Karpas-422 (cell line): Measurements from ENCODE around the gene NRXN3. TPM values are rescaled to one million over a fixed set of nuclear protein-coding genes. Genes with fewer than 3 reads are reported as not detected.

Source experiments
- DNase-seq: peaks from one replicate; pipeline ENCODE4 v3.0.0-alpha.2; 2015
- H2AFZ ChIP-seq: fragments of 200-600 bp; sonication (generic); 2 replicates; pipeline ENCODE4 v1.6.1; 2014; ENCODE audit warnings: antibody characterized with exemption, low read length, mixed read lengths
- H3K27ac ChIP-seq: fragments of 200-600 bp; sonication (generic); 2 replicates; pipeline ENCODE4 v1.5.1; 2014; ENCODE audit warnings: mild to moderate bottlenecking, low read length, moderate library complexity
- H3K27me3 ChIP-seq: fragments of 200-600 bp; sonication (generic); 2 replicates; pipeline ENCODE4 v1.6.1; 2014; ENCODE audit warnings: low read length, mixed read lengths
- H3K36me3 ChIP-seq: fragments of 200-600 bp; sonication (generic); 2 replicates; pipeline ENCODE4 v1.6.1; 2014; ENCODE audit warnings: low read length, mixed read lengths; ENCODE audit not compliant: insufficient read depth
- H3K4me1 ChIP-seq: fragments of 200-600 bp; sonication (generic); 2 replicates; pipeline ENCODE4 v1.6.1; 2014; ENCODE audit warnings: mild to moderate bottlenecking, low read length, mixed read lengths
- H3K4me2 ChIP-seq: fragments of 200-600 bp; sonication (generic); 2 replicates; pipeline ENCODE4 v1.6.1; 2014; ENCODE audit warnings: low read length, low read depth, mild to moderate bottlenecking; ENCODE audit not compliant: poor library complexity, severe bottlenecking
- H3K4me3 ChIP-seq: fragments of 200-600 bp; sonication (generic); 2 replicates; pipeline ENCODE4 v1.5.1; 2014; ENCODE audit warnings: mild to moderate bottlenecking, antibody characterized with exemption, low read length, mixed read lengths
- H3K79me2 ChIP-seq: fragments of 200-600 bp; sonication (generic); 2 replicates; pipeline ENCODE4 v1.6.1; 2014; ENCODE audit warnings: mild to moderate bottlenecking, low read length, mixed read lengths
- H3K9ac ChIP-seq: fragments of 200-600 bp; sonication (generic); 2 replicates; pipeline ENCODE4 v1.6.0; 2014; ENCODE audit warnings: low read length
- H3K9me2 ChIP-seq: fragments of 200-600 bp; sonication (generic), shearing (Covaris generic); replicated peaks from 2 replicates; pipeline ENCODE4 v1.6.0; 2014; ENCODE audit warnings: mild to moderate bottlenecking, low read length, moderate library complexity; ENCODE audit not compliant: insufficient read depth
- H3K9me3 ChIP-seq: fragments of 300-700, 200-600 bp; sonication (generic); 2 replicates; pipeline ENCODE4 v1.6.1; 2014; ENCODE audit warnings: low read length, mixed read lengths
- H4K20me1 ChIP-seq: fragments of 200-600 bp; sonication (generic); 2 replicates; pipeline ENCODE4 v1.6.1; 2014; ENCODE audit warnings: mild to moderate bottlenecking, antibody characterized with exemption, low read length, low read depth; ENCODE audit not compliant: insufficient read depth
- total RNA-seq: library from RNA; depleted of rRNA; stranded (reverse); fragments of >200 nt; shearing (Covaris generic); gene quantifications from 2 replicates; pipeline ENCODE4 v1.2.3, GENCODE V29; 2014; ENCODE audit warnings: low replicate concordance

The NRXN3 gene
- total RNA-seq, 1 experiment from 2014 or later, result not detected

DNA sequence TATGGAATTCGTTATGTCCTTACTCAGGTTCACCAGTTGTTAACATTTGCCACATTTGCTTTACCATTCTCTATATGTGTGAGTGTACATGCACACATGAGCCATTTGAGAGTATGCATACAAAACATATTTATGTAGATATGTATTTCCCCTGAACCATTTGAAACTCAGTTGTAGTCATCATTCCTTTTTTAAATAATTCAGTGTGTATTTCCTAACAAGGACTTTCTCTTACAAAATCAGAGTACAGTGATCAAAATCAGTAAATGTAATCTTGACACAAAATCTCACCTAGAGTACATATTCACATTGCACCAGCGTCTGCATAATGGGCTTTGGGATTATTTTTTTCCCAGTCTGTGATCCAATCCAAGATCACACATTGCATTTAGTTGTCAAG is 1656.2 kb downstream of the NRXN3 start:
- H3K27ac ChIP-seq, result no peak overlapping the region
- H3K4me2 ChIP-seq, result no peak overlapping the region
- 0 out of 2 replicates have a peak, but pooled peaks cover 2% of the 10 kb centered on the region for H3K27me3 ChIP-seq
- H3K4me3 ChIP-seq, result no peak overlapping the region
- no peaks in the 10 kb centered on the region for H3K9me3 ChIP-seq
- H2AFZ ChIP-seq, result no peak overlapping the region
- no peaks in the 10 kb centered on the region for H3K36me3 ChIP-seq
- H3K79me2 ChIP-seq, result no peaks in the 10 kb centered on the region
- no peak for DNase-seq
- H3K4me1 ChIP-seq, result no peaks in the 10 kb centered on the region
- H4K20me1 ChIP-seq, result no peaks in the 10 kb centered on the region
- H3K9ac ChIP-seq, result no peak overlapping the region
- no peaks in the 10 kb centered on the region for H3K9me2 ChIP-seq

DNA sequence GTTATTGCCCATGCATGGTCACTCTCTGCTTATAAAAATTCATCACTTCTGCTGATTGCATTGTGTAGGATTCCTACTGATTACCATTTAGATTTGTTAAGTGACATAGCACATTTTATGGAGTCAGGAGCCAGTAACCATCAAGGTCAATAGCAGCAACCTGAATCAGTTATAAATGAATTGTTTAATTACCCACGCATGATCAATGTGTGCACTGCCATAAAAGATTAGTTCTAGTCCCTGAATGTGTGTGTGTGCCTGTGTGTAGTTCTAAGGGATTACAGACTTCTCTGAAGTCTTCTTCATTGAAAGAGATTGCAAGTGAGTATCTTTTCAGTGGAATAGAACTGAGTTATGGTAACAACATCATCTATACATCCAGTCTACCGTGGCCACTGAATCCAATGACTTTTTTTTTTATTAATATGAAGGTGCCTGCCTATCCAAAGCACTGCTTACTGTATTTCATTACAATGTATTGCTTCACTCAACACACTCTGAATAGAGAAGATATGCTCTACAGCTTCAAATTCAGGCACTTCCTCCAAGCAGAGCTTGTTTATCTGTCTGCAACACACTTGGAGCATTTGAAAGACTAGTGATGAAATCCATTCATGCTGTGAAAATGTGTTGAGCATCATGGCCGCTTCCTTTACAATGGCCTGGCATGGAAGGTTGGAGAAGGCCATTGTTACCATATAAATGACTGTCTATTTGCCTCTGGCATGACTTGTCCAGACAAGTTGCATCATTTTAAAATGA is 1659.4 kb downstream of the NRXN3 start:
- H3K4me1 ChIP-seq, result no peaks in the 10 kb centered on the region
- no peaks in the 10 kb centered on the region for H4K20me1 ChIP-seq
- H2AFZ ChIP-seq, result no peak overlapping the region
- DNase-seq, result no peak
- no peak overlapping the region for H3K9ac ChIP-seq
- no peaks in the 10 kb centered on the region for H3K9me2 ChIP-seq
- H3K9me3 ChIP-seq, result no peaks in the 10 kb centered on the region
- no peaks in the 10 kb centered on the region for H3K36me3 ChIP-seq
- H3K4me2 ChIP-seq, result no peak overlapping the region
- H3K79me2 ChIP-seq, result no peaks in the 10 kb centered on the region
- H3K27me3 ChIP-seq, result no peaks in the 10 kb centered on the region
- H3K27ac ChIP-seq, result no peak overlapping the region
- no peak overlapping the region for H3K4me3 ChIP-seq

DNA sequence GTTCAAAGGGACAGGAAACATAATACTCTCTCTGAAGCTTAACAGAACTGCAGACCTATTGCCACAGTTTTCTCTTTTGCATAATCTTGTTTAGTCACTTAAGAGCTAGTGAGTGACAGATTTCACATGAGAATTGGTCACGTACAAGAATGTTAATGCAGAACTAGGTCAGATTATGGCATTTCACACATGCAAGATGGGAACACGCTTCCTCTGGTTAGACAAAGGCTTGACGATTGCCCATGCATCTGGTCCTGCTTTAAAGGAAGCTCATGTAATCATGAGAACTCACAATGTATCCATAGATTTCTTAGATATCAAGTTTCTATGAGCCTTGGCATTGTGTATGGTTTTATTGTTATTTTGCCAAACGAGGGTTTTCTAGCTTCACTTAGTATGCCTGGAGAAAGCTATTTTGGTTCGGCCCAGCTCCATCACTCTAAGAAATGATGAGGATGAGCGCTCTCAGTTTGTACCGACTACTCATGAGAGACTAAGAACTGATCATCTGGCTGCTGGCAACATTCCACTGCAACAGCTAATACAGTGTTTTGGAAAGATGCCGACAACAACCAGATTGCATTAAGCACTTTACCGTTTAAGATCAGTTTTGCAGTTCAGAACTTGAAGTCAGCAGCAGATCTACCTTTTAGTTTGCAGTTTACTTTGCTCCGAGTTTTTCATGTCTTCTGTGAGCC is 1661.2 kb downstream of the NRXN3 start:
- no peaks in the 10 kb centered on the region for H3K9me2 ChIP-seq
- no peaks in the 10 kb centered on the region for H3K4me1 ChIP-seq
- H3K27me3 ChIP-seq, result no peaks in the 10 kb centered on the region
- no peak overlapping the region for H3K4me3 ChIP-seq
- no peak overlapping the region for H2AFZ ChIP-seq
- no peak overlapping the region for H3K27ac ChIP-seq
- no peaks in the 10 kb centered on the region for H3K36me3 ChIP-seq
- no peak for DNase-seq
- no peak overlapping the region for H3K4me2 ChIP-seq
- no peaks in the 10 kb centered on the region for H3K79me2 ChIP-seq
- H3K9ac ChIP-seq, result no peak overlapping the region
- H3K9me3 ChIP-seq, result no peaks in the 10 kb centered on the region
- no peaks in the 10 kb centered on the region for H4K20me1 ChIP-seq

DNA sequence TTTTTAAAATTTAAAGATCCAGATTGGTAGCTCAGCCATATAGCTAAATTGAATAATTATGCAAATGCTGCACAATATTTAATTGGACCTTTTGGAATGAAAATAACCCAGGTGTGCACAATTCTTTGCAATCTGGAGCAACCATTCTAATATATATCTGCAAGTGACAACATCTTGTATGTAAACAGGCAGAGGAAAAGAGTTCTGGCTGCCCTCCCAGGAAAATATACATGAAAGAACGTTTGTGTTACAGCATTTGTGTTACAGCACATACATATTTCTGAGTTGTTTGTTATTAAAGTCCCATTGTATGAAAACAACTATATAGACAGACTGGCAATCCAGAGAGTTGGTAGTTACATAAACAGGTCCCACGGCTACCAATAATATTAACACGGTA is 1663.6 kb downstream of the NRXN3 start:
- H3K27me3 ChIP-seq, result 0 out of 2 replicates have a peak, but pooled peaks cover 4% of the 10 kb centered on the region
- H3K4me1 ChIP-seq, result no peaks in the 10 kb centered on the region
- no peak overlapping the region for H3K4me2 ChIP-seq
- no peak overlapping the region for H3K9ac ChIP-seq
- no peak overlapping the region for H3K4me3 ChIP-seq
- no peaks in the 10 kb centered on the region for H3K79me2 ChIP-seq
- no peaks in the 10 kb centered on the region for H3K9me3 ChIP-seq
- no peaks in the 10 kb centered on the region for H3K9me2 ChIP-seq
- no peaks in the 10 kb centered on the region for H4K20me1 ChIP-seq
- no peak for DNase-seq
- no peak overlapping the region for H3K27ac ChIP-seq
- H2AFZ ChIP-seq, result no peak overlapping the region
- no peaks in the 10 kb centered on the region for H3K36me3 ChIP-seq

DNA sequence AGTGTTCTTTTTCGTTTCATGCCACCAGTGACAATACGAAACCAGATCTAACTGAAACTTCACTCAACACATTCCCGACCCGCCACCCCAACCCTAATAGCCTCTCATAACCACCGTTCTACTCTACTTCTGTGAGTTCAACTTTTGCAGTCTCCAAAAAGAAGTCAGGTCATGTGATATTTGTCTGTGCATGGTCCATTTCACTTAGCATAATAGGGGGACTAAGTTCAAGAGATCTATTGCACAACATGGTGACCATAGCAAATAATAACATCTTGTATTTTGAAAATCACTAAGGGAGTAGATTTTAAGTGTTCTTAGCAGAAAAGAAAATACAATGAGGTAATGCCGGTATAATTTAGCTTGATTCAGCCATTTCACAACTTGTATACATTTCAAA is 1664.7 kb downstream of the NRXN3 start:
- Histone ChIP-seq H4K20me1 (no peaks in the 10 kb centered on the region), H3K9me2 (no peaks in the 10 kb centered on the region), H3K36me3 (no peaks in the 10 kb centered on the region), H3K4me1 (peaks cover under 1% of the 10 kb centered on the region; the same call in 1 of the 2 replicates), H3K9me3 (no peaks in the 10 kb centered on the region), H3K27ac (no peak overlapping the region), H2AFZ (no peak overlapping the region), H3K27me3 (0 out of 2 replicates have a peak, but pooled peaks cover 9% of the 10 kb centered on the region), H3K9ac (no peak overlapping the region), H3K4me2 (no peak overlapping the region), H3K79me2 (no peaks in the 10 kb centered on the region), H3K4me3 (no peak overlapping the region)
- no peak for DNase-seq

DNA sequence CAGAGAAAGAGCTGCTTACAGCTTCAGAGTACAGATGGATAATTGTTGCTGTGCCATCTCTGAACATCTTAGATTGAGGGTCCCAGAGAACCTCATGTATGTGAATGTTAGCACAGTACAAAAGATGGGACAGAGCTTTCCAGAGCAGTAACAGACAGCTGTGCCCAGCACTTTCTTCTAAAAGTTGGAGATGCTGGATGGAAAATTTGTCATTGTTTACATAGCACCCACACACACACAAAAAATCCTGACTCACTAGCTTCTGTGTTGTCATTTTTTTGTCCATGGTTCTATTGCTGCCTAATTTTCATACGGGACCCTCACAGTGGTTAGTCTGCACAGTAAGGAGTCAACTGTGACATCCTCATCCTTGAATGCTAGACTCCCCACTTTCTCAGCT is 1666.4 kb downstream of the NRXN3 start:
- 0 out of 2 replicates have a peak, but pooled peaks cover 9% of the 10 kb centered on the region for H3K27me3 ChIP-seq

DNA sequence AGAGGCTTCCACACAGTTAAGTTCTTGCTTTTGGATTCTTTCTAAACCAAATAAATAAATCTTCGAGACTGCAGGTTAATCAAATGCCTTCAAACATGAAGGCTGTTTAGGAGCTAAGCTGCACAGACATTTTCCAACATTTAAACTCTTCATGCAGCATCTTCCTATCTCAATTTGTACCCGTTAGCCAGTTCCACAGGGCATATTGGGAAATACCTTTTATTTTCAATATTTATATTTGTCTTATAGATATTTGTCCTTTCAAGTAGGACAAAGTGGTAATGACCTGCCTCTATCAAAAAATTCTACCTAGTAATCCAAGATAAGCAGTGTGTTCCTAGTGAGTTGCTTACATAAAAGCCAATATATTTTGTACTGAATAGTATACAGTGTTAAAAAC is 1667.5 kb downstream of the NRXN3 start:
- H3K4me3 ChIP-seq, result no peak overlapping the region
- no peaks in the 10 kb centered on the region for H4K20me1 ChIP-seq
- no peaks in the 10 kb centered on the region for H3K9me2 ChIP-seq
- H2AFZ ChIP-seq, result no peak overlapping the region
- no peak overlapping the region for H3K9ac ChIP-seq
- no peaks in the 10 kb centered on the region for H3K9me3 ChIP-seq
- H3K4me2 ChIP-seq, result no peak overlapping the region
- H3K27me3 ChIP-seq, result 0 out of 2 replicates have a peak, but pooled peaks cover 9% of the 10 kb centered on the region
- no peak overlapping the region for H3K27ac ChIP-seq
- DNase-seq, result no peak
- no peaks in the 10 kb centered on the region for H3K79me2 ChIP-seq
- peaks cover 5% of the 10 kb centered on the region; the same call in 1 of the 2 replicates for H3K4me1 ChIP-seq
- H3K36me3 ChIP-seq, result no peaks in the 10 kb centered on the region

More for the DNA sequence above, 1666.4 kb downstream of the NRXN3 start:
- peaks cover 5% of the 10 kb centered on the region; the same call in 1 of the 2 replicates for H3K4me1 ChIP-seq
- no peak overlapping the region for H3K4me2 ChIP-seq
- no peak for DNase-seq
- H3K9me3 ChIP-seq, result no peaks in the 10 kb centered on the region
- no peaks in the 10 kb centered on the region for H4K20me1 ChIP-seq
- H3K9me2 ChIP-seq, result no peaks in the 10 kb centered on the region
- H3K9ac ChIP-seq, result no peak overlapping the region
- no peaks in the 10 kb centered on the region for H3K36me3 ChIP-seq
- no peak overlapping the region for H3K4me3 ChIP-seq
- H2AFZ ChIP-seq, result no peak overlapping the region
- no peaks in the 10 kb centered on the region for H3K79me2 ChIP-seq
- H3K27ac ChIP-seq, result no peak overlapping the region

DNA sequence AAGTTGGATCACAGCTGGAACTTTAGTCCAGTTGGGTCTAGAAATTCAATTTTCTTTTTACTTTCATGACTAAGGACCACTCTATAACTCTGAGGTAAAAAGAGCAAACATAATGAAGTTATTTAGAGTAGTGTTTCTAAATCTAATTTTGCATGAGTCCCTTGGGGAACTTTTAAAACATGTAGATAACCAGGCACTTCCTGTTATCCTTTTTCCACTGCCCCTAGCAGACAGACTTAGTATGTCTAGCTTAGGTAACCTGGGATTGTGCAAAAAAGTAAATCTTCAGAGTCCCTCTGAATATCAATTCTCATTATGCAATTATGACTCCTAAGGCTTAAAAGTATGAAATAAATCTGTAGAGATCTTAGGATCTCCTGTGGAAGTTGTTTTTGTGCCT is 1669.9 kb downstream of the NRXN3 start:
- Histone ChIP-seq H2AFZ (no peak overlapping the region), H3K27me3 (0 out of 2 replicates have a peak, but pooled peaks cover 11% of the 10 kb centered on the region), H3K9me2 (no peaks in the 10 kb centered on the region), H3K79me2 (no peaks in the 10 kb centered on the region), H3K4me1 (peaks cover 5% of the 10 kb centered on the region; the same call in 1 of the 2 replicates), H3K9me3 (no peaks in the 10 kb centered on the region), H3K36me3 (no peaks in the 10 kb centered on the region), H3K4me3 (no peak overlapping the region), H3K27ac (no peak overlapping the region), H3K9ac (no peak overlapping the region), H4K20me1 (no peaks in the 10 kb centered on the region), H3K4me2 (no peak overlapping the region)
- DNase-seq, result no peak
